H1 (cell line): ENCODE measurements around the gene CABLES2. TPM values are rescaled to one million over a fixed set of nuclear protein-coding genes. Genes with fewer than 3 reads are reported as not detected.

Source experiments
- CTCF ChIA-PET: fragments of 300-600 bp; sonication (Branson Sonifier 250); formaldehyde crosslinking; loops from one replicate; lab custom pipeline; 2021; ENCODE audit not compliant: partially characterized antibody; lab: Charles Lee
- POLR2A ChIA-PET: fragments of 300-600 bp; sonication (Branson Sonifier 250); formaldehyde crosslinking; loops from one replicate; lab custom pipeline; 2021; ENCODE audit warnings: inconsistent platforms; ENCODE audit not compliant: partially characterized antibody; lab: Charles Lee
- DNase-seq, 2 experiments: peaks; one replicate each; pipeline versions ENCODE4 v3.0.0 to v3.0.0-alpha.2; 2010 to 2022; ENCODE audit warnings: low spot score in 2 of 2, low read depth in 1 of 2, mixed read lengths in 1 of 2
- FAIRE-seq: peaks from 2 replicates; lab custom pipeline; 2011; peaks lifted over from hg19 to GRCh38; lab: Jason Lieb, UNC
- H2AFZ ChIP-seq: 2 replicates; pipeline ENCODE4 v1.8.1; 2012; ENCODE audit warnings: low read length, inconsistent platforms
- H2AK5ac ChIP-seq: 2 replicates; pipeline ENCODE4 v1.6.1; 2013; ENCODE audit warnings: low read depth, low read length
- H2BK120ac ChIP-seq: replicated peaks from 2 replicates; pipeline ENCODE3; 2013; ENCODE audit warnings: low read depth, low read length, inconsistent platforms
- H2BK12ac ChIP-seq: 2 replicates; pipeline ENCODE4 v1.6.1; 2013; ENCODE audit warnings: low read depth, low read length
- H2BK15ac ChIP-seq: 2 replicates; pipeline ENCODE4 v1.6.1; 2013; ENCODE audit warnings: low read length
- H2BK20ac ChIP-seq: 2 replicates; pipeline ENCODE4 v1.6.1; 2013; ENCODE audit warnings: low read length
- H2BK5ac ChIP-seq: 2 replicates; pipeline ENCODE4 v1.6.1; 2013; ENCODE audit warnings: low read depth, low read length
- H3K14ac ChIP-seq: 2 replicates; pipeline ENCODE4 v1.6.1; 2013; ENCODE audit warnings: inconsistent platforms; ENCODE audit not compliant: insufficient read length
- H3K18ac ChIP-seq: 2 replicates; pipeline ENCODE4 v1.6.1; 2013; ENCODE audit warnings: low read length; ENCODE audit errors: extremely low read depth
- H3K23ac ChIP-seq: 2 replicates; pipeline ENCODE4 v1.6.1; 2013; ENCODE audit warnings: inconsistent platforms; ENCODE audit not compliant: insufficient read length
- H3K23me2 ChIP-seq: 2 replicates; pipeline ENCODE4 v1.6.1; 2013; ENCODE audit warnings: low read depth, low read length
- H3K27ac ChIP-seq: 2 replicates; pipeline ENCODE4 v1.6.1; 2011; ENCODE audit warnings: low read depth, low read length, inconsistent platforms
- H3K27me3 ChIP-seq, 4 experiments: replicated peaks in 1 of 4; 1 replicate in 1 of 4; 2 replicates in 3 of 4; pipeline versions ENCODE4 v1.6.1 to v1.8.1; 2011 to 2013; ENCODE audit warnings: low read length in 3 of 4, mild to moderate bottlenecking in 3 of 4, inconsistent platforms in 2 of 4, mixed read lengths in 2 of 4, moderate library complexity in 1 of 4; ENCODE audit not compliant: control insufficient read depth in 3 of 4, insufficient read depth in 3 of 4; ENCODE audit errors: extremely low read depth in 1 of 4
- H3K36me3 ChIP-seq, 4 experiments: 2 replicates each; pipeline versions ENCODE4 v1.6.1 to v1.8.1; 2011 to 2013; ENCODE audit warnings: mild to moderate bottlenecking in 4 of 4, low read length in 3 of 4, moderate library complexity in 2 of 4, control low read depth in 1 of 4, inconsistent platforms in 1 of 4; ENCODE audit not compliant: insufficient read depth in 4 of 4, control insufficient read depth in 2 of 4
- H3K4ac ChIP-seq: replicated peaks from 2 replicates; pipeline ENCODE3; 2013; ENCODE audit warnings: low read length, low read depth, mixed read lengths, inconsistent platforms; ENCODE audit not compliant: insufficient read length
- H3K4me1 ChIP-seq, 4 experiments: replicated peaks in 1 of 4; 1 replicate in 1 of 4; 2 replicates in 3 of 4; pipeline versions ENCODE4 v1.6.1 to v1.8.1; 2011 to 2013; ENCODE audit warnings: low read length in 3 of 4, inconsistent platforms in 2 of 4, mixed read lengths in 1 of 4; ENCODE audit not compliant: insufficient read depth in 4 of 4, control insufficient read depth in 3 of 4
- H3K4me2 ChIP-seq, 2 experiments: 2 replicates each; pipeline versions ENCODE4 v1.6.1 to v1.8.1; 2011 to 2013; ENCODE audit warnings: low read depth in 2 of 2, low read length in 2 of 2, control low read depth in 1 of 2, inconsistent platforms in 1 of 2, mild to moderate bottlenecking in 1 of 2; ENCODE audit not compliant: insufficient read depth in 1 of 2
- H3K4me3 ChIP-seq, 4 experiments: fragments of 200-600, 300-600 bp in 1 of 4; sonication (generic), shearing (Covaris generic), sonication (Bioruptor Twin) in 1 of 4; 2 replicates each; pipeline versions ENCODE4 v1.5.1 to v1.8.1; 2011 to 2016; ENCODE audit warnings: low read length in 4 of 4, low read depth in 3 of 4, control low read depth in 2 of 4, inconsistent platforms in 2 of 4, mild to moderate bottlenecking in 2 of 4, mixed read lengths in 1 of 4, moderate library complexity in 1 of 4; ENCODE audit not compliant: insufficient read depth in 2 of 4; ENCODE audit errors: extremely low read depth in 1 of 4
- H3K56ac ChIP-seq: replicated peaks from 2 replicates; pipeline ENCODE3; 2013; ENCODE audit warnings: low read depth, mild to moderate bottlenecking, mixed read lengths, low read length, inconsistent platforms; ENCODE audit not compliant: insufficient read length
- H3K79me1 ChIP-seq: 2 replicates; pipeline ENCODE4 v1.6.1; 2013; ENCODE audit warnings: low read depth, low read length, control low read depth
- H3K79me2 ChIP-seq, 2 experiments: 2 replicates each; pipeline versions ENCODE4 v1.6.1 to v1.8.1; 2012 to 2013; ENCODE audit warnings: low read length in 2 of 2, mild to moderate bottlenecking in 2 of 2, inconsistent platforms in 1 of 2; ENCODE audit not compliant: insufficient read depth in 2 of 2, control insufficient read depth in 1 of 2
- H3K9ac ChIP-seq, 4 experiments: replicated peaks in 1 of 4; 1 replicate in 1 of 4; 2 replicates in 3 of 4; pipeline versions ENCODE4 v1.6.1 to v1.8.1; 2011 to 2013; ENCODE audit warnings: low read depth in 3 of 4, low read length in 3 of 4, control low read depth in 2 of 4, mild to moderate bottlenecking in 2 of 4, moderate library complexity in 2 of 4, inconsistent platforms in 1 of 4; ENCODE audit errors: extremely low read depth in 1 of 4
- H3K9me3 ChIP-seq, 2 experiments: 2 replicates each; pipeline versions ENCODE4 v1.6.1 to v1.8.1; 2012 to 2013; ENCODE audit warnings: mild to moderate bottlenecking in 2 of 2, moderate library complexity in 2 of 2, control low read depth in 1 of 2, inconsistent platforms in 1 of 2, low read depth in 1 of 2, low read length in 1 of 2, mixed read lengths in 1 of 2; ENCODE audit not compliant: insufficient read depth in 2 of 2
- H4K20me1 ChIP-seq, 2 experiments: replicated peaks in 1 of 2; 2 replicates each; pipeline versions ENCODE3 to v1.8.1; 2011 to 2013; ENCODE audit warnings: inconsistent platforms in 2 of 2, low read length in 2 of 2, mild to moderate bottlenecking in 1 of 2; ENCODE audit not compliant: insufficient read depth in 2 of 2, control insufficient read depth in 1 of 2
- H4K5ac ChIP-seq: 2 replicates; pipeline ENCODE4 v1.6.1; 2013; ENCODE audit warnings: low read length, low read depth, mixed read lengths, inconsistent platforms; ENCODE audit not compliant: insufficient read length
- H4K8ac ChIP-seq: 2 replicates; pipeline ENCODE4 v1.8.0; 2013; ENCODE audit warnings: mild to moderate bottlenecking, moderate library complexity, low read length, inconsistent platforms; ENCODE audit not compliant: insufficient read depth; ENCODE audit errors: extremely low read depth
- H4K91ac ChIP-seq: replicated peaks from 2 replicates; pipeline ENCODE3; 2013; ENCODE audit warnings: low read length, mixed read lengths, inconsistent platforms; ENCODE audit not compliant: insufficient read length
- BACH1 ChIP-seq: IDR thresholded peaks from 2 replicates; pipeline ENCODE4 v1.6.1; 2012; ENCODE audit warnings: low read length, improper control_type of control experiment
- BCL11A ChIP-seq, 2 experiments: IDR thresholded peaks; one replicate each; pipeline ENCODE4 v1.6.1; 2011; ENCODE audit warnings: low read depth in 2 of 2, low read length in 2 of 2, mild to moderate bottlenecking in 2 of 2
- CBX8 ChIP-seq: fragments of 300-800, 300-1000 bp; sonication (generic); IDR thresholded peaks from 2 replicates; pipeline ENCODE4 v1.7.1; 2016; ENCODE audit warnings: low read depth, low read length, borderline replicate concordance
- CEBPB ChIP-seq: IDR thresholded peaks from 2 replicates; pipeline ENCODE4 v1.6.1; 2012; ENCODE audit warnings: low read depth, low read length
- CHD2 ChIP-seq: IDR thresholded peaks from 2 replicates; pipeline ENCODE4 v1.6.1; 2012; ENCODE audit warnings: low read length, improper control_type of control experiment
- CTBP2 ChIP-seq: IDR thresholded peaks from 2 replicates; pipeline ENCODE4 v1.7.0; 2011; ENCODE audit warnings: borderline replicate concordance, mild to moderate bottlenecking, moderate library complexity, mixed read lengths, low read length; ENCODE audit not compliant: insufficient read depth, insufficient read length
- EGR1 ChIP-seq: IDR thresholded peaks from 2 replicates; pipeline ENCODE4 v1.6.1; 2011; ENCODE audit warnings: low read depth, low read length, borderline replicate concordance
- JUN ChIP-seq: IDR thresholded peaks from 2 replicates; pipeline ENCODE4 v1.6.1; 2011; ENCODE audit warnings: low read depth, mild to moderate bottlenecking, improper control_type of control experiment, low read length
- POLR2AphosphoS5 ChIP-seq: IDR thresholded peaks from 2 replicates; pipeline ENCODE4 v1.6.1; 2011; ENCODE audit warnings: low read depth, low read length
- SIX5 ChIP-seq: IDR thresholded peaks from 2 replicates; pipeline ENCODE4 v1.6.1; 2011; ENCODE audit warnings: mild to moderate bottlenecking, low read depth, low read length
- SP1 ChIP-seq: IDR thresholded peaks from 2 replicates; pipeline ENCODE4 v1.6.1; 2011; ENCODE audit warnings: low read depth, low read length
- SRF ChIP-seq: IDR thresholded peaks from 2 replicates; pipeline ENCODE4 v1.6.1; 2011; ENCODE audit warnings: mild to moderate bottlenecking, low read depth, low read length, moderate library complexity
- WGBS, 2 experiments: shearing (Covaris generic) in 1 of 2; methylation state at CpG; one replicate each; pipeline versions ENCODE4 v1.1.6 to v1.1.7; 2013 to 2015; ENCODE audit warnings: low lambda C conversion rate in 2 of 2, mixed read lengths in 2 of 2, inconsistent platforms in 1 of 2, low coverage in 1 of 2, missing lambda C conversion rate in 1 of 2; ENCODE audit not compliant: insufficient replicate concordance in 2 of 2, insufficient coverage in 1 of 2, insufficient read length in 1 of 2; ENCODE audit errors: extremely low coverage in 1 of 2, missing lambda C conversion rate in 1 of 2; 5-methylcytosine and 5-hydroxymethylcytosine counted together
- polyA plus RNA-seq, 7 experiments: library from polyadenylated mRNA; depleted of rRNA in 3 of 7; stranded (reverse) in 5 of 7; unstranded in 2 of 7; fragments of >200 nt in 5 of 7; fragments of 200-250 nt in 2 of 7; gene quantifications; 1 replicate in 5 of 7; 2 replicates in 1 of 7; 4 replicates in 1 of 7; pipeline versions ENCODE4 v1.2.1 to v1.2.3, GENCODE V29; 2011 to 2013; ENCODE audit warnings: missing spikeins in 2 of 7, mixed read lengths in 2 of 7
- total RNA-seq: library from RNA; stranded (reverse); fragmentation: NEBNext Ultra II Directional; extraction: Animal tissue kit (Norgen Biotek cat#: 25700); gene quantifications from 2 replicates; pipeline ENCODE4 v1.2.1, GENCODE V29; 2021
- TF ChIP-seq, protein P1 (sequence below): IDR thresholded peaks from 2 replicates; pipeline ENCODE4 v1.6.1; 2011; ENCODE audit warnings: low read depth, mild to moderate bottlenecking, low read length; ENCODE audit not compliant: insufficient read depth

The CABLES2 gene
- total and polyA plus RNA-seq, 2 of the 8 experiments (the other 6 are each of a cell fraction or from before 2014, with no cell fraction given), result 8.0 to 8.8 TPM

DNA sequence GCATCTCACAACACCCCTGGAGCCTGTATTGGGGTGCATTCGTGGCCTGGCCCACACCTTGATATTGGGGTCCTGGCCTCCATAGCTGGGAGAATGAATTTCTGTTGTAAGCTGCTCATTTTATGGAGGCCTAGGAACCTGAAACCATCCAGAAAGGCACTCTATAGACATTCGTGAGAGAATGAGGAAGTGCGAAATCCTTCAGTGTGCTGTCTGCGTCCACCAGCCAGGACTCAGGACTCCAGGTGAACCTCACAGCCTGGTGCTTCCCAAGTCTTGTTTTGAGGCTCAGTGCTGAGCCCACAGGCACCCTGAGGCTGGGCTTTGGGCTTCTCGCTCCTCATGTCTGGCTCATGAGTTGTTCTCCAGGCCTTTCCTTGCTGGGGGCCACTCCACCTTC, 32.1 kb upstream of the CABLES2 start:
- peaks cover 0 to 8% of the 10 kb centered on the region in 2 experiments; a peak in 3 of 4 replicates for H3K9me3 ChIP-seq
- CTCF ChIA-PET, result interaction anchor here (0.6 to 2.2 kb wide), 11 partner anchors 9 to 707 kb away, joined by 3 to 8 read pairs (median 4); no protein-coding TSS in a partner anchor
- 88% methylated on average over 5 of the region's 5 CpGs; no CpG with 5 or more reads in 1 of the 2 experiments for WGBS, 2 experiments
- H3K18ac ChIP-seq, result no peak overlapping the region
- H3K14ac ChIP-seq, result no peak overlapping the region
- no peaks in the 10 kb centered on the region for H3K36me3 ChIP-seq
- H2BK20ac ChIP-seq, result no peak overlapping the region
- DNase-seq (no peak), FAIRE-seq (no peak)
- no peaks in the 10 kb centered on the region for H3K23me2 ChIP-seq
- no peak overlapping the region for H2BK15ac ChIP-seq
- H3K4me2 ChIP-seq, result no peak overlapping the region
- no peak overlapping the region; the same call in 1 of the 2 replicates for H2BK5ac ChIP-seq
- no peaks in the 10 kb centered on the region for H4K20me1 ChIP-seq
- H3K4me3 ChIP-seq, result no peak overlapping the region
- no peak overlapping the region for H3K4ac ChIP-seq
- H4K5ac ChIP-seq, result no peak overlapping the region
- no peak overlapping the region for H3K9ac ChIP-seq
- no peak for TF ChIP-seq EGR1
- TF ChIP-seq BACH1, result no peak
- TF ChIP-seq CTBP2, result no peak
- no peak for TF ChIP-seq CEBPB
- no peak for TF ChIP-seq SIX5
- TF ChIP-seq CHD2, result no peak
- TF ChIP-seq CBX8, result no peak
- TF ChIP-seq, protein P1, sequence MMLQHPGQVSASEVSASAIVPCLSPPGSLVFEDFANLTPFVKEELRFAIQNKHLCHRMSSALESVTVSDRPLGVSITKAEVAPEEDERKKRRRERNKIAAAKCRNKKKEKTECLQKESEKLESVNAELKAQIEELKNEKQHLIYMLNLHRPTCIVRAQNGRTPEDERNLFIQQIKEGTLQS, result no peak
- TF ChIP-seq BCL11A (IDR thresholded peaks at IDR 0.05; ENCODE audit: low read depth in 2 of 2, low read length in 2 of 2), result no peak
- TF ChIP-seq SP1, result no peak
- no peak for TF ChIP-seq JUN
- no peak for TF ChIP-seq SRF
- no peak for TF ChIP-seq POLR2AphosphoS5
- H4K91ac ChIP-seq, result no peak overlapping the region
- POLR2A ChIA-PET, result interaction anchor here (1.4 to 1.6 kb wide), 2 partner anchors 12 to 51 kb away, joined by 4 to 6 read pairs; partner anchors contain the start of gene RBBP8NL
- H3K4me1 ChIP-seq, result no peaks in the 10 kb centered on the region
- H2AK5ac ChIP-seq, result no peak overlapping the region
- no peak overlapping the region for H2BK12ac ChIP-seq
- H2AFZ ChIP-seq, result no peak overlapping the region
- no peaks in the 10 kb centered on the region; a peak in 1 of 7 replicates for H3K27me3 ChIP-seq
- H3K27ac ChIP-seq, result no peak overlapping the region
- H3K56ac ChIP-seq, result no peak overlapping the region
- no peak overlapping the region for H4K8ac ChIP-seq
- H3K23ac ChIP-seq, result no peak overlapping the region
- H2BK120ac ChIP-seq, result no peak overlapping the region
- no peaks in the 10 kb centered on the region for H3K79me2 ChIP-seq
- no peaks in the 10 kb centered on the region for H3K79me1 ChIP-seq
